UCSD-AML1 (cell line): ENCODE measurements around the gene PIGBOS1.
A peak's percentile ranks its signal among the peaks of the same experiment; 100 is the strongest.
"Not testable (repeated sequence)": the region's sequence is repeated elsewhere in the genome, so short reads cannot be mapped to it uniquely, and the experiment has no call there.

ENCODE experiments used
- DNase-seq: peaks from one replicate; lab custom pipeline; 2025; ENCODE audit not compliant: unreplicated experiment; lab: John Stamatoyannopoulos, UW

The PIGBOS1 gene

GRCh38 chr15:55297315-55297714 is 21.6 kb downstream of the PIGBOS1 start:
- DNase-seq: no peak

- peak; percentile 82 for DNase-seq
These were observed 28.3 kb downstream of the PIGBOS1 start for GRCh38 chr15:55290528-55291057.

GRCh38 chr15:55289746-55290527 is 29.0 kb downstream of the PIGBOS1 start, which contains the start of gene RAB27A:
RAB27A (minus strand) TSS chr15:55289813; CDS start chr15:55234934, 54,879 bp downstream.
- DNase-seq: peak; percentile 44

- DNase-seq: peak; percentile 22
These were observed 29.7 kb downstream of the PIGBOS1 start for GRCh38 chr15:55289011-55289745.

- DNase-seq: no peak
These were observed 30.8 kb downstream of the PIGBOS1 start for GRCh38 chr15:55288006-55288717.

- not testable (repeated sequence) for DNase-seq
These were observed 32.3 kb downstream of the PIGBOS1 start for GRCh38 chr15:55286442-55287189.

- DNase-seq: no peak
These were observed 34.5 kb downstream of the PIGBOS1 start for GRCh38 chr15:55284426-55284825.

- no peak for DNase-seq
These were observed 35.4 kb downstream of the PIGBOS1 start for GRCh38 chr15:55283379-55284147.

GRCh38 chr15:55282284-55282833 is 36.6 kb downstream of the PIGBOS1 start:
- DNase-seq: peak; percentile 18

- DNase-seq: no peak
These were observed 37.2 kb downstream of the PIGBOS1 start for GRCh38 chr15:55281517-55282228.

GRCh38 chr15:55280589-55280988 is 38.3 kb downstream of the PIGBOS1 start:
- not testable (repeated sequence) for DNase-seq

- DNase-seq: no peak
These were observed 39.1 kb downstream of the PIGBOS1 start for GRCh38 chr15:55279746-55280351.

GRCh38 chr15:55279100-55279745 is 39.7 kb downstream of the PIGBOS1 start:
- no peak for DNase-seq

GRCh38 chr15:55277715-55278114 is 41.2 kb downstream of the PIGBOS1 start:
- no peak for DNase-seq

- DNase-seq: peak; percentile 40
These were observed 41.8 kb downstream of the PIGBOS1 start for GRCh38 chr15:55277116-55277564.

- no peak for DNase-seq
These were observed 42.6 kb downstream of the PIGBOS1 start for GRCh38 chr15:55276324-55276723.

- no peak for DNase-seq
These were observed 48.6 kb downstream of the PIGBOS1 start for GRCh38 chr15:55270291-55270690.

GRCh38 chr15:55268176-55268695 is 50.7 kb downstream of the PIGBOS1 start:
- DNase-seq: no peak
